K562 (cell line): Measurements from ENCODE around the gene MTPN. TPM values are rescaled to one million over a fixed set of nuclear protein-coding genes. Genes with fewer than 3 reads are reported as not detected.

Experiments
- BCOR ChIP-seq: fragments of 450-650 bp; IDR thresholded peaks from 2 replicates; pipeline ENCODE4 v1.6.1; 2016
- BMI1 ChIP-seq: fragments of 150-350 bp; IDR thresholded peaks from 2 replicates; pipeline ENCODE4 v1.6.1; 2014; ENCODE audit warnings: low read length
- CBX1 ChIP-seq: sonication (generic); IDR thresholded peaks from 2 replicates; pipeline ENCODE4 v1.6.1; 2016; ENCODE audit warnings: antibody characterized with exemption, low read depth, mild to moderate bottlenecking
- CBX3 ChIP-seq, 2 experiments: IDR thresholded peaks; 1 replicate in 1 of 2; 2 replicates in 1 of 2; pipeline ENCODE4 v1.6.1; 2012; ENCODE audit warnings: inconsistent platforms in 2 of 2, low read length in 2 of 2, borderline replicate concordance in 1 of 2, control low read depth in 1 of 2
- CC2D1A ChIP-seq: fragments of 450-650 bp; IDR thresholded peaks from 2 replicates; pipeline ENCODE4 v1.6.1; 2017; ENCODE audit warnings: mild to moderate bottlenecking
- DNMT1 ChIP-seq: fragments of 450-650 bp; IDR thresholded peaks from 2 replicates; pipeline ENCODE4 v1.6.1; 2016; ENCODE audit warnings: antibody characterized with exemption, mild to moderate bottlenecking
- ETV1 ChIP-seq: fragments of 450-650 bp; conservative IDR thresholded peaks from 2 replicates; pipeline ENCODE4 v1.6.1; 2016; ENCODE audit warnings: missing genetic modification characterization, control low read depth, low read depth, missing compliant biosample characterization
- MEIS2 ChIP-seq: fragments of 450-650 bp; IDR thresholded peaks from 2 replicates; pipeline ENCODE4 v1.6.1; 2014; ENCODE audit warnings: mild to moderate bottlenecking; ENCODE audit not compliant: partially characterized antibody
- NCOA1 ChIP-seq: fragments of 450-650 bp; IDR thresholded peaks from 2 replicates; pipeline ENCODE4 v1.6.1; 2016; ENCODE audit warnings: low read depth
- NCOA6 ChIP-seq: fragments of 450-650 bp; IDR thresholded peaks from 2 replicates; pipeline ENCODE4 v1.6.1; 2017; ENCODE audit warnings: mild to moderate bottlenecking
- NR2C1 ChIP-seq, 2 experiments: fragments of 450-650 bp; IDR thresholded peaks; 2 replicates each; pipeline ENCODE4 v1.6.1; 2017; ENCODE audit warnings: mild to moderate bottlenecking in 2 of 2, antibody characterized with exemption in 1 of 2, inconsistent platforms in 1 of 2, missing compliant biosample characterization in 1 of 2, missing genetic modification characterization in 1 of 2
- POLR2B ChIP-seq: fragments of 450-650 bp; IDR thresholded peaks from 2 replicates; pipeline ENCODE4 v1.6.1; 2018; ENCODE audit warnings: low read depth; ENCODE audit not compliant: partially characterized antibody
- RBM14 ChIP-seq: fragments of 200-400 bp; formaldehyde crosslinking; IDR thresholded peaks from 2 replicates; pipeline ENCODE4 v1.6.1; 2018; ENCODE audit warnings: low read depth, mild to moderate bottlenecking, low read length, moderate library complexity, borderline replicate concordance; ENCODE audit not compliant: insufficient read depth
- TBP ChIP-seq: optimal IDR thresholded peaks from 2 replicates; pipeline ENCODE3; 2011; ENCODE audit warnings: low read depth, low read length, improper control_type of control experiment
- ZEB2 ChIP-seq: fragments of 450-650 bp; IDR thresholded peaks from 2 replicates; pipeline ENCODE4 v1.6.1; 2016
- ZNF124 ChIP-seq: sonication (generic); formaldehyde crosslinking; IDR thresholded peaks from 2 replicates; pipeline ENCODE4 v1.8.1; 2022; ENCODE audit warnings: missing genetic modification reagents
- ZNF280A ChIP-seq: fragments of 450-650 bp; IDR thresholded peaks from 2 replicates; pipeline ENCODE4 v1.6.1; 2018; ENCODE audit warnings: mild to moderate bottlenecking, low read depth; ENCODE audit not compliant: partially characterized antibody
- ZNF318 ChIP-seq, 2 experiments: fragments of 450-650 bp; IDR thresholded peaks; 2 replicates each; pipeline ENCODE4 v1.6.1; 2016; ENCODE audit warnings: mild to moderate bottlenecking in 2 of 2, borderline replicate concordance in 1 of 2, low read depth in 1 of 2, moderate library complexity in 1 of 2
- ZNF507 ChIP-seq: conservative IDR thresholded peaks from 2 replicates; pipeline ENCODE4 v1.6.1; 2017; ENCODE audit warnings: missing genetic modification characterization, missing compliant biosample characterization
- polyA plus RNA-seq, 8 experiments: library from polyadenylated mRNA; depleted of rRNA in 4 of 8; stranded (reverse) in 5 of 8; unstranded in 3 of 8; fragments of >200 nt; fragmentation: Nextera tagmentation in 2 of 8; fragmentation: Illumina TruSeq in 1 of 8; extraction: Ambion mirVana in 2 of 8; extraction: Trizol in 1 of 8; gene quantifications; 2 replicates each; pipeline versions ENCODE4 v1.2.1 to v1.2.3, GENCODE V29; 2011 to 2014; ENCODE audit warnings: inconsistent platforms in 1 of 8, missing spikeins in 1 of 8
- total RNA-seq, 7 experiments: library from RNA; depleted of rRNA in 6 of 7; stranded (reverse); fragments of >200 nt in 6 of 7; fragmentation: Illumina TruSeq in 2 of 7; extraction: Trizol in 2 of 7; gene quantifications; 2 replicates each; pipeline versions ENCODE4 v1.2.1 to v1.2.3, GENCODE V29; 2011 to 2021; ENCODE audit warnings: low replicate concordance in 1 of 7

MTPN gene
- total and polyA plus RNA-seq, 9 of the 15 experiments (the other 6 are each of a cell fraction or from before 2014, with no cell fraction given), result 68.5 to 261 (median 156) TPM

- TF ChIP-seq ZNF318 (IDR thresholded peaks at IDR 0.05; ENCODE audit: borderline replicate concordance in 1 of 2, low read depth in 1 of 2), result no peak
- no peak for TF ChIP-seq ZNF280A
- peak; percentile 96 for TF ChIP-seq MEIS2
- no peak for TF ChIP-seq ZNF124 (CRISPR knock-in tag)
- TF ChIP-seq DNMT1, result peak; percentile 72; the same call in 1 of the 2 replicates
- TF ChIP-seq ZNF507, result no peak
- TF ChIP-seq RBM14, result no peak
- TF ChIP-seq CC2D1A, result peak; percentile 79; the same call in 1 of the 2 replicates
- TF ChIP-seq TBP, result no peak
- TF ChIP-seq CBX1, result no peak; the same call in 1 of the 2 replicates
- no peak for TF ChIP-seq BMI1
- TF ChIP-seq BCOR, result peak; percentile 4; the same call in 1 of the 2 replicates
- no peak; the same call in 1 of the 2 replicates for TF ChIP-seq ZEB2
- peak; percentile 99 for TF ChIP-seq NR2C1 (IDR thresholded peaks at IDR 0.05)
- TF ChIP-seq NR2C1 (tag; IDR thresholded peaks at IDR 0.05), result peak; percentile 98
- TF ChIP-seq NCOA6, result no peak
- peak; percentile 79 for TF ChIP-seq ETV1 (tag)
- TF ChIP-seq POLR2B, result peak; percentile 95
- TF ChIP-seq NCOA1, result peak; percentile 63; the same call in 1 of the 2 replicates
- TF ChIP-seq CBX3 (IDR thresholded peaks at IDR 0.05; ENCODE audit: borderline replicate concordance in 1 of 2, low read length in 2 of 2), result peak in 1 of 2 experiments; percentile 80; a peak in 2 of 3 replicates
Measured at GRCh38 chr7:135977007-135977741, at the start of gene MTPN (continued).
